HG03064 (cell line): Measurements from ENCODE around the gene GAB2.
"Not testable (repeated sequence)": the region's sequence is repeated elsewhere in the genome, so short reads cannot be mapped to it uniquely, and the experiment has no call there.

ENCODE experiments used
- ATAC-seq: cut with Tn5 transposase; IDR thresholded peaks from one replicate; pipeline ENCODE4 v1.9.1; 2021; ENCODE audit warnings: low read depth; ENCODE audit not compliant: unreplicated experiment

GAB2 gene

GRCh38 chr11:78319453-78319955, 98.1 kb downstream of the GAB2 start:
- ATAC-seq = no peak

- no peak for ATAC-seq
Observed at GRCh38 chr11:78318321-78319114, 99.1 kb downstream of the GAB2 start.

GRCh38 chr11:78315724-78316123, 101.9 kb downstream of the GAB2 start:
- ATAC-seq = no peak

GRCh38 chr11:78314762-78315161, 102.9 kb downstream of the GAB2 start:
- ATAC-seq = no peak

GRCh38 chr11:78313898-78314297, 103.7 kb downstream of the GAB2 start:
- no peak for ATAC-seq

- no peak for ATAC-seq
Observed at GRCh38 chr11:78313181-78313795, 104.3 kb downstream of the GAB2 start.

- ATAC-seq = no peak
Observed at GRCh38 chr11:78312712-78313111, 104.9 kb downstream of the GAB2 start.

- no peak for ATAC-seq
Observed at GRCh38 chr11:78311702-78312371, 105.8 kb downstream of the GAB2 start.

- ATAC-seq = peak; percentile 90
Observed at GRCh38 chr11:78310500-78310909, 107.1 kb downstream of the GAB2 start.

- ATAC-seq = no peak
Observed at GRCh38 chr11:78304201-78304600, 113.4 kb downstream of the GAB2 start.

GRCh38 chr11:78300108-78300839, 117.3 kb downstream of the GAB2 start:
- no peak for ATAC-seq

GRCh38 chr11:78299000-78299710, 118.5 kb downstream of the GAB2 start:
- no peak for ATAC-seq

- ATAC-seq = no peak
Observed at GRCh38 chr11:78298291-78298771, 119.3 kb downstream of the GAB2 start.

- ATAC-seq = no peak
Observed at GRCh38 chr11:78295991-78296930, 121.4 kb downstream of the GAB2 start.

- ATAC-seq = no peak
Observed at GRCh38 chr11:78295347-78295746, 122.3 kb downstream of the GAB2 start.

- not testable (repeated sequence) for ATAC-seq
Observed at GRCh38 chr11:78294100-78294499, 123.5 kb downstream of the GAB2 start.

- ATAC-seq = no peak
Observed at GRCh38 chr11:78293536-78293935, 124.1 kb downstream of the GAB2 start.

- ATAC-seq = no peak
Observed at GRCh38 chr11:78292109-78292803, 125.4 kb downstream of the GAB2 start.
